ENCODE data around the gene SEC24C.
"Not testable (repeated sequence)": the region's sequence is repeated elsewhere in the genome, so short reads cannot be mapped to it uniquely, and the experiment has no call there.

Gene SEC24C

DNA sequence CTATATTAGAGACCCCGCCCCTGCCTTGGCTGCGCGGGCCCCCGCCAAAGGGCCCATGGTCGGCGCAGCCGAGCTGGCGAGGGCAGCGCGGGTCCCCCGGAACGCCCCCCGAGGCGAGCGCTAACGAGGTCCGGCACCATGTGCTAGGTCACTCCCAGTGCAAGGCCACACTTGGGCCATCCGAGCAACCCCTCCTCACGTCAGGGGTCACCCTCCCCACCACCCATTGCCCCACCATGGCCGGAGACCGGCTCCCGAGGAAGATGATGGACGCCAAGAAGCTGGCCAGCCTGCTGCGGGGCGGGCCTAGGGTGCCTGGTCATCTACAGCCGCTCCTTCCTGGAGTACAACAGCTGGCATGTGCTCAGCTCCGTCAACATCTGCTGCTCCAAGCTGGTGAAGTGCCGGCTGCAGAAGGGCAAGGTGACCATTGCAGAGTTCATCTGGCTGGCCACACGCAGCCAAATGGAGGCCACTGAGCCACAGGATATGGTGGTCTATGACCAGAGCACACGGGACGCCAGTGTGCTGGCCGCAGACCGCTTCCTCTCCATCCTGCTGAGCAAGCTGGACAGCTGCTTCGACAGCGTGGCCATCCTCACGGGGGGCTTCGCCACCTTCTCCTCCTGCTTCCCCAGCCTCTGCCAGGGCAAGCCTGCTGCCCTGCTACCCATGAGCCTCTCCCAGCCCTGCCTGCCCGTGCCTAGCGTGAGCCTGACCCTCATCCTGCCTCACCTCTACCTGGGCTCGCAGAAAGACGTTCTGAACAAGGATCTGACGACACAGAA lies 12.4 kb upstream of the SEC24C start:
- DNase-seq: no peak

DNA sequence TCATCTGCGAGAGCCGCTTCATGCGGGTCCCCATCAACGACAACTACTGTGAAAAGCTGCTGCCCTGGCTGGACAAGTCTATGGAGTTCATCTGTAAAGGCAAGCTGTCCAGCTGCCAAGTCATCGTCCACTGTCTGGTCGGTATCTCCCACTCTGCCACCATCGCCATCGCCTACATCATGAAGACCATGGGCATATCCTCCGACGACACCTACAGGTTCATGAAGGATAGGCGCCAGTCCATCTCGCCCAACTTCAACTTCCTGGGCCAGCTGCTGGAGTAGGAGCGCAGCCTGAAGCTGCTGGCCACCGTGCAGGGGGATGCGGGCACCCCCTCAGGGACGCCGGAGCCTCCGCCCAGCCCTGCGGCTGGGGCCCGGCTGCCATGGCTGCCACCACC lies 11.7 kb upstream of the SEC24C start:
- no peak for DNase-seq

DNA sequence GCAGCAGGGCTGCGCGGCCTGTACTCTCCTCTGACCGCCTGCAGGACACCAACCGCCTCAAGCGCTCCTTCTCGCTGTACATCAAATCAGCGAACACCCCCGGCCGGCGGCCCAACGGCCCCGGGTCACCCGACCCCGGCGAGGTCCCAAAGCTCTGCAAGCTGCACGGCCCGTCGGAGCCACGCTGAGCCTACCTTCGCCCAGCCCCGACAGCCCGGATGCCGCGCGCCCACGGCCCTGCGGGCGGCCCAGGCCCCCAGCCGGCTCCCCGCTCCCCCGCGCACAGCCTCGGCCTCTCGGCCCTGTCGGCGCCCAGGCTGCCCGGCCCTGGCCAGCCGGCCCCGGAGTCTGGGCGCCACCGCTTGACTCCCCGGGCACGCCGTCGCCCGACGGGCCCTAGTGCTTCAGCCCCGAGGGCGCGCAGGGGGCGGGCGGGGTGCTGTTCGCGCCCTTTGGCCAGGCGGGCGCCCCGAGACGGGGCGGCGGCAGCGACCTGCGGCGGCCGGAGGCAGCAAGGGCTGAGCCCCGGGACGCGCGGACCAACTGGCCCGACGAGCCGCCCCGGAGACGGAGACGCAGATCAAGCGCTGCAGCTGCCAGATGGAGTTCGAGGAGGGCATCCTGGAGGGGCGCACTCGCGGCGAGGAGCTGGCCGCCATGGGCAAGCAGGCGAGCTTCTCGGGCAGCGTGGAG lies 11.1 kb upstream of the SEC24C start:
- DNase-seq: no peak

DNA sequence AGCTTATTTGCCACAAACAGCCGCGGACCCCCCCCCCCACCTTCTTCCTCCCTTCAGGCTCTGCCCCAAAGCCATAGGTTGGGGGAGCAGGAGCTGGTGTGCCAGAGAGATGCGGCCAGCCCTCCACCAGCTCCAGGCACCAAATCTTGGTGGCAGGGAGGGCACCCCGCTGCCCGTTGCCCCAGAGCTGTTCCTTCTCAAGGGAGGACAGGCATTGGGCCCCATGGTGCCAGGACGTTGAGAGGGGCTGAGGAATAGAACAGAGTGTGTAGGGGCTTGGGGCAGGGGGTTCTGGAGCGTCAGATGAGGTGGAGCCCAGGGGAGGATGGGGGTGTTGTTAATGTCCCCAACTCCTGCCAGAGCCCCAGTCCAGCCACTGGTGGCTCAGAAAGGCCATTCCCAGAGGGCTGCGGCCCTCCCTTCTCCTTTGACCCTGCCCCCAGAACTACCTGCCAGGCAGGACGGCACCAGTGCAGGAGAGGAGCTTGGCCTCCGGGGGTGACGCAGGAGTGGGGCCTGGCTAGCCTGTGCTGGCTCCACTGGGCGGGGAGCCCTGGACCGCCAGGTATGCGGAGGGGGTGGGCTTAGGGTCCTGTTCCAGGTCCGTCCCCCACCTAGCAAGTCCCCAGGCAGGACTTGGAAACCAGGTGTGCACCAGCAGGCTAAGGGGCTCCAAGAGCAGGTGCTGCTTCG lies 10.0 kb upstream of the SEC24C start:
- DNase-seq: no peak

DNA sequence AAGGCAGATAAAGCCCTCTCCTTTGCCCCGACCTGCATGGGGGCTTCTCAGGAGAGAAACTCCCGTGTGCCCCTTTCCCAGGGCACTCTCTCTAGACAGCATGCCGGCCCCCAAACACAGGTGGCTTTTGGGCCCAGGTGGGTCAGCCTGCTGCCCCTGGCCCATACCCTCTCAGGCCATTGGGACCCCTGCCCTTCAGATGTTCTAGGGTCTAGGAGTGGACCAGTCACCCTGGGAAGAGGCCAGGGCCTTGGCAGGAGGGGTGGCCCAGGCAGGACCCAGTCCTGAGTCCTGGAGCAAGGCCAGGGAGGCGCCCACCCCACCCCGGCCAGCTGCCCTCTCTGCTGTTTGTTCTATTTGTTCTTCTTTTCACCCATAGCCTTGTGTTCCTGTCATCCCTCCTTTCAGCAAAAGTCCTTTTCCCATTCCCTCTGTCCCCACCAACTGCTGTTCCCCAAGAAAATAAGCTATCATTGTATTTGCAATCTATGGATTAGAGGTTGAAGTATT lies 9.3 kb upstream of the SEC24C start:
- DNase-seq: no peak

DNA sequence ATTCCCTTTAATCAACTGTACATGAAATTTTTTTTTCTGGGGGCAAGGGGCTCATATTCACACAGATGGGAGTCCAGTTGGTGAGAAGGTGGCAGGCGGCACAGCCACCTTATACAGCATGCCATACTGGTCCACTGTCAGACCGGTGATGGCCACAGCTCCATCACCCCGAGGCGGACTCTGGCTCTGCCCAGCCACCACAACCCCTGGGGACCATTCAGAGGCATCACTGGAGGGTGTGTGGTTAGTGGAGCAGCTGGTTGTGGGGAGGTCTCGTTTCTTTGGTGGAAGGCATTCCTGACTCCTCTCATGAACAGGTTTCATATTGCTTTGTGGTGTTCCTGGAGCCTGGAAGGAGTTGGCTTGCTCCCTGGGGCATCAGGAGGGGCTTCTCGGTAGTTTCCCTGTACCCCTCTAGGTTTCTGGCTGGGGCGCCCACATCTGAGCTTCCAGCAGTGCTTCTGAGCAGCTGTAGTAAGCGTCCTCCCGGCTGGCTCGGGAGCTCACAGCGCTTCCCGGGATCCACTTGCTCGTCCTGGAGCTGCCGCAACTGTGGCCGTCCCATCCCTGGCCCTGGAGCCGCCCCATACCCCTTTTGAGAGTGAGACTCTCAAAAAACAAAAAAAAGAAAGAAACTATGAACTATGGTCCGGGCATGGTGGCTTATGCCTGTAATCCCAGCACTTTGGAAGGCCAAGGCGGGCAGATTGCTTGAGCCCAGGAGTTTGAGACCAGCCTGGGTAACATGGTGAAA lies 3.5 kb upstream of the SEC24C start:
- not testable (repeated sequence) for DNase-seq

DNA sequence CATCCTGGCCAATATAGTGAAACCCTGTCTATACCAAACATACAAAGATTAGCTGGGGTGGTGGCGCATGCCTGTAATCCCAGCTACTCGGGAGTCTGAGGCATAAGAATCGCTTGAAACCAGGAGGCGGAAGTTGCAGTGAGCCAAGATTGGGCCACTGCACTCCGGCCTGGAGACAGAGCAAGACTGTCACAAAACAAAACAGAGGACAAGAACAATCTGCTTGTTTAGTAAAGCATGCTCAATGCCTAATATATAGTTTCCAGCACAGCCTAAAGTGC lies 1.8 kb upstream of the SEC24C start:
- DNase-seq: no peak

DNA sequence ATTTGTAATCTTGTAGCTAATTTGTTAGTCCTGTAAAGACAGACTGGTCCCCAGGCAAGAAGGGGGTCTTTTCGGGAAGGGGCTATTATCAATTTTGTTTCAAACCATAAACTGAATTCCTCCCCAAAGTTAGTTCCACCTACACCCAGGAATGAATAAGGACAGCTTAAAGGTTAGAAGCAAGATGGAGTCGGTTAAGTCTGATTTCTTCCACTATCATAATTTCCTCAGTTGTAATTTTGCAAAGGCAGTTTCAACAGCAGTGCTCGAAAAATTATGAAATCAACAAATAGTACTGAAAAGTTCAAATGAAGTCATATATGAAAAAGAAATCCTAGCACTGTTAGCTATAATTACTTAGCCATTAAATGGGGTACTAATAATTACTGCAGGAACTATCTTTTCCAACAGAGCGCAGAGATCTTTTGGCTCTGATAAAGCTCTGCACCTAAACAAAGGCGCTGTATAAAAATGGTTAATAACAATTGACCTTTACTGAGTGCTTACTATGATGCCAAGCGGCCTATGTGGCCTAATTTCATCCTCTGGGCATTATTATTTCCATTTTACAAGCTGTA lies 756 bp upstream of the SEC24C start:
- no peak for DNase-seq

DNA sequence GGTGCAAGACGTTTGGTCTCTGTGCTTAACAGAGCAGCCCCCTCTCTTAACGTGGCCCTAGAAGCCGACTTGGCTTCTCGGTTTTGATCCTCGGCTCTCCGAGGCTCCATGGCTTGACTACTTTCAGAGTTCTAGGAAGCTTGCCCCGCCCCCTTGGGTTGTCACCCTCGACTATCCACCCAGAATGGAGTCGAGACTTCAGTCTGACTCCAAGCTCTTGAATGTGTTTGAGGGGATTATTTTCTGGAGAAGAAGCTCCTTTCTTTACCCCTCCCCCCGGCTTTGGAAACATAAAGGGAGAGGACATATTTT lies 448 bp downstream of the SEC24C start:
- DNase-seq: peak; percentile 66

DNA sequence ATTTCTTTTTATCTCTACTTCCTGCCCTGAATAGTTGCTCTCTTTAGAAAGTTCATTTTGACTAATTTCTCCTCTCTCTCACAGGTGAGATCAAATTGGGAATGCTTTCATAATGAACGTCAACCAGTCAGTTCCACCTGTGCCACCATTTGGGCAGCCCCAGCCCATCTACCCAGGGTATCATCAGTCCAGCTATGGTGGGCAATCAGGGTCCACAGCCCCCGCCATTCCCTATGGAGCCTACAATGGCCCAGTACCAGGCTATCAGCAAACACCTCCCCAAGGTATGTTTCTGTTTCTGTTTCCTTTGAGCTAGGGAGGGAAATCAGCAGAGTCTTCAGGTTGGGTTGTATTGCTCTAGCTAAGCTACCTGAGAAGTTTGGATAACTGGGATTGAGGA lies 2.5 kb downstream of the SEC24C start:
- DNase-seq: no peak

DNA sequence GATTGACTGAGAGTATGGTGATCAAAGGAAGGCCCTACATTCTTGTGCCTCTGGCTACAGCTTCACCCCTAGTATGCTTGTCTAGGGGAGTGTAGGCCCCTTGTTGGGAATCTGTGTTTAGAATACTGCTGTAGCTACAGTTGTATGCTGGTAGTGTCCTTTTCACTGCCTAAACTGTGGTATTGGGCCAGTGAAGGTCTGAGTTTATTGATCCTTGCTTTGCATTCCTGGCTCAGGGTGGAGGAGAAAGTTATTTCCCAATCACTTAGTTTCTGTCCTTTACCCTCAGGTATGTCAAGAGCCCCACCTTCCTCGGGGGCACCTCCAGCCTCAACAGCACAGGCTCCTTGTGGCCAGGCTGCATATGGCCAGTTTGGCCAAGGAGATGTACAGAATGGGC lies 6.6 kb downstream of the SEC24C start:
- DNase-seq: no peak

DNA sequence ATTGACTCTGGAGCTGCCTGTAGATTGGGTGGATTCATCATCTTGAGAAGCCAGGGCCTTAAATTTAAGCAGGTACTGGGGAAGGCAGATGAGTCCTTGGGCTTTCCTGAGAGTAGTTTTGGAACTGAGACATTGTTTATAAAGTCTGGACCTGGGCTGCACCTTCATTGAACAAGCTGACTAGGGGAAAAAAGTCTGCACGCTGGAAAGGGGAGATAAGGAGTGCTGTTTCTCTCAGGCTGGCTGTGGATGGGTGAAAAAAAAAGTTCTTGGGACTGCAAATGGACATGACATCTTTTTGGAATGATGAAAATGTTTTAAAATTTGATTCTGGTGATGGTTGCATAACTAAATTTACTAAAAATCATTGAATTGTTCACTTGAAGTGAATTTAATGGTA lies 12.0 kb downstream of the SEC24C start:
- no peak for DNase-seq

DNA sequence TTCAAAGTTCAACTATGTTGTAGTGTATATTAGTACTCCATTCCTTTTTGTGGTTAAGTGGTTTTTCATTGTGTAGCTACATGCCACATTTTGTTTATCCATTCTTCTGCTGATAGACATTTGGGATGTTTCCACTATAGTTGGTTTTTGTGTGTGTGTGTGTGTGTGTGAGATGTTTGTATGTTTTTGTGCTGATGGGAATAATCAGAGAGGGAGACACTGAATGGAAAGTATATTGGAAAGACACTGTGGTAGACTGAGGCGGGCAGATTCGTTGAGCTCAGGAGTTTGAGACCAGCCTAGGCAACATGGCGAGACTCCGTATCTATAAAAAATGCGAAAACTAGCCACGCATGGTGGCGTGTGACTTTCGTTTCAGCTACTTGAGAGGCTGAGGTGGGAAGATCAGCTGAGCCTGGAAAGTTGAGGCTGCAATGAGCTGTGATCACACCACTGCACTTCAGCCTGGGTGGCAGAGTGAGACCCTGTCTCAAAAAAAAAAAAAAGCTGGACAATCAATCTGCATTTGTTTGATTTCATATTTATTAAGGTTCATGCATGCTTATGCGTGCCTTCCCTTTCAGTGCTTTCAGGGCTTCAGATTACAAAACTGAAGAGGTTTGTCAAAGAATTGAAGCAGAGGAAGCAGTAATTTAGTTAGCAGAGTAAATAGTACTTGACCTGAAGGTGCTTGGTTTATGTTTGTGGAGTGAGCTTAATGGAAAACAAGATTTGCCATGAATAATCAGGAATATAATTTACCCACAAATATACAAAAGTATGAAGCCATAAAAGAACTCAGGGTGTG lies 14.7 kb downstream of the SEC24C start:
- DNase-seq: peak; percentile 43

DNA sequence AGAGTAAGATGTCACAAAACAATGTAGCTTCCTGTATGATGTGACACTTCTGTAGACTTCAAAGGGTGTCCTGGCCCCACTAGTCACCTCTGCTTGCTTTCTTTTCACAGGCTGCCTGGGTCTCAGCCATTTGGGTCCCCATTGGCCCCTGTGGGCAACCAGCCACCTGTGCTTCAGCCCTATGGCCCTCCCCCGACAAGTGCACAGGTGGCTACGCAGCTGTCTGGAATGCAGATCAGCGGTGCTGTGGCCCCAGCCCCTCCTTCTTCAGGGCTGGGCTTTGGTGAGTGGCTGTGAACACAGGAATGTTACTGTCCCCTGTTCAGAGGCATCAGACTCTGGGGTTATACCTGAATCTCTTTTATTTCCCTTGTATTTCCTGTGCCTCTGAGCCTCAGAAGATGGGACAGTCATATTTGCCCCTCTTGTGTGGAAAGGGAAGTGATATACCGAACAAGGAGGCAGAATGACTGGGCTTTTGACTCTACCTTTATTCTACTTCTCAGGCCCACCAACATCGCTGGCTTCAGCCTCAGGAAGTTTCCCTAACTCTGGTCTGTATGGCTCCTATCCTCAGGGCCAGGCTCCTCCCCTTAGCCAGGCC lies 15.4 kb downstream of the SEC24C start:
- DNase-seq: peak; percentile 73

DNA sequence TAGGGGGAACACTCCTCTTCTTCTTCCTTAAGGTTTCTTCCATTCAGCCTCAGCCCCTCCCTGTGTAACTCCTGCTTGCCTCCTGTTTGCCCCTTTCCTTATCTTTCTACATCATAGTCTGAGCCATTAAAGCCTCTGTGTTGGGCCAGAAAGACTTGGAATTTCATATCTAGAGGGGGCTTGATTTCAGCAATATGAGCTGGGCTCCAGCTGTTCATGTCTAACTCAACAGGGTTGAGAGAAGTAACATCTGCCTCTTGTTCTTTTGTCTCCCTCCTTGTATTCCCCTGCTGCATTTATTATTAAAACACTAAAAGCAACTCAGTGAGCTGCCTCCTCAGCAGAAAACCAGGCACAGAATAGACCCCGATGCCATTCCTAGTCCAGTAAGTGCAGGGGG lies 17.6 kb downstream of the SEC24C start:
- no peak for DNase-seq

DNA sequence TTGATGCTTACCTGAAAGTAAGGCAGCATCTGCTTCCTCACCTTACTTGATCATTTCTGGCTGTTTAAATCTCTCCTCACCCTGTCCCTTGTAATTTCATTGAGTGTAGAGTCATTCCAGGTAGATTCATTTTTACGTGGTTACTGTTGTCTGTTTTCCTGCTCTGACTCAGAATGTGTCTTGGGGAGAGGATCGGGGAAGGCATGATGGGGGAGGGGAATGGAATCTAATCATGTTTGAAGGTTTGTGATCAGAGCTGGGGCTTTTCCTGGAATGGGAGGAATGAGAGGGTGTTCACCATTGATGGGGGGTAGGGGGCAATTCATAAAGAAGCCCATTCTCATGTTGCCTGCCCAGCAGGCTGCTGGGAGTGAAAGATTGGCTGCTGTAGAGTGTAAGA lies 18.7 kb downstream of the SEC24C start:
- DNase-seq: peak; percentile 90

DNA sequence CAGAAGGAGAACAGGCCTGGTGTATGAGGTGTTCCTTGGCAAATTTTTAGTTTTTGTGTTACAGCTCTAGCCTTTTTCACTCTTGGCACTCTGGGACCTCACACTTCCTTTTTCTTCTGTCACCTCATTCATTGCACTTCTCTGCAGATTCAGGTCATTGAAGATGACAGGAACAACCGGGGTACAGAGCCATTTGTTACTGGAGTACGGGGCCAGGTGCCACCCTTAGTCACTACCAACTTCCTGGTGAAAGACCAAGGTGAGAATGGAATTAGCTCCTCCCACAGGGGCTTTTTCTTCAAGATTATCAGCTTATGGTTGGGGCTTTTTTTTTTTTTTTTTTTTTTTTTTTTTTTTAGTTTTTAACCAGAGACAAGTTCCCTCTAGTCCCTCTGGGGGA lies 19.2 kb downstream of the SEC24C start:
- DNase-seq: peak; percentile 67

DNA sequence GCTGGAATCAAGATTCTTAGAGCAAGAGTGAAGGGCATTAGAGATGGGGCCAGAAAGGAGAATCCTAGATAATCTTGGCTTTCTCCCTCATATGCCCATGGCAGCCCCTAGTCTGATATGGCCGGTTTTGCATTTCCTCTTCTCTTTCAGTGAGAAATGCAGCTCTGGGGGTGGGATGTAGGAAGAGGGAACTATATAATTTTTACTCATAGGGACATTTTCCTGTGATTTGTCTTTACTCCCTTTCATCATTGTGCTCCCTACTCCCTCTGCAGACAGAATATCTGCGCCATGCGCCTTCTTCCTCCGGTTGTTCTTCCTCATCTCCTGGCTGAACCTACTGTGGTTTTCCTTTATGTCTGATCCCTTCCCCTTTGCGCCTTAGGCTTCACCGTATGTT lies 20.9 kb downstream of the SEC24C start:
- no peak for DNase-seq

DNA sequence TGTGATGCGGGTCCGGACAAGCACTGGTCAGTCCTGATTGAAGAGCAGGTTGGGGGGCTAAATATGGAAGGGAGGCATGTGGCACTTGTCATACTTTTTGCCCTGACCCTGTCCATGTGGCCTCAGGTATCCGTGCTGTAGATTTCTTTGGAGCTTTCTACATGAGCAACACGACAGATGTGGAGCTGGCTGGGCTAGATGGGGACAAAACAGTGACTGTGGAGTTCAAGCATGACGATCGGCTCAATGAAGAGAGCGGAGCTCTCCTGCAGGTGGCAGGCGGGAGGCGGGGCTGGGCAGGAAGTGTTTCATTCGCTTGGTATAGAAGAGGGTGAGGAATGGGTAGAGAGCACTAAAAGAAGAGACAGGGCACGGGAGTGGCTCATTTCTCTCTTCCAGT lies 24.7 kb downstream of the SEC24C start:
- DNase-seq: peak; percentile 68

DNA sequence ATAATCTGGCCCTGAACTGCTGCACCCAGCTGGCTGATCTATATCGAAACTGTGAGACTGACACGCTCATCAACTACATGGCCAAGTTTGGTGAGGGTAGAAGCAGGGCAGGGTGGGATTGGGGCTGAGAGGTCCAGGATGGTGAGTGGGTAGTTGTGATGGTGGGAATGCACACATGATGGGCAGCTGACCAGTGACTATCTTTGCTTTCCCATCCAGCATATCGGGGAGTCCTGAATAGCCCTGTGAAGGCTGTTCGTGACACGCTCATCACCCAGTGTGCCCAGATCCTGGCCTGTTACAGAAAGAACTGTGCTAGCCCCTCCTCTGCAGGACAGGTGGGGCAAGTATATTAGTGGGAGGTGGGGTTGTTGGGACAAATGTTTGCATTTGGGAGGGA lies 25.2 kb downstream of the SEC24C start:
- DNase-seq: no peak

DNA sequence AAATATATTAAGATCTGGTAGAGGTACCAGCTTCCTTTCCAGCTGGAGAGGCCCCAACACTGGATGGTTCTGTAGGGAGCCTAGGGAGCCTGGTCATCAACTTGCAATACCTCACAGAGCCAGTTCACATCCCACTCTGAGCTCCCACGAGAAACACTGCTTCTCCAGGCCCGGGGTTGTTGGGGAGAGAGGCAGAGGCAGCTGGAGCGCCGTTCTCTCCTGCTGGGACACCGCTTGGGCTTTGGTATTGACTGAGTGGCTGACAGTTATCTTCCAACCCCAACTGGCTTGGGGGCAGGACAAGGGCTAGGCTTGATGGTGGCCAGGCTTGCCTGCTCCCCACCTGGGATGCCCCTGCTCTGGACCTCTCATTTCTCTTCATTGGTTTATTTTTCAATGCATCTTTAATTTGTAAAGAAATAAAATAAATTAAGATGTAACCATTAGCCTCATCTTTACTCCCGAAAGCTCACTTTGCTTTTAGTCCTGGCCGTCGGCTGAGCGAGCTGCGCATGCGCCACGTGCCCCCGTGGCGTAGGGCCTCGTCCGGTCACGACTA lies 27.6 kb downstream of the SEC24C start:
- peak; percentile 88 for DNase-seq
